GM19395 (cell line): ENCODE data around the gene MPP4.

Source experiments
- ATAC-seq: cut with Tn5 transposase; IDR thresholded peaks from one replicate; pipeline ENCODE4 v1.9.1; 2021; ENCODE audit warnings: mild to moderate bottlenecking, moderate library complexity; ENCODE audit not compliant: unreplicated experiment

Gene MPP4

GRCh38 chr2:201630577-201630976, 67.9 kb downstream of the MPP4 start:
- no peak for ATAC-seq

- no peak for ATAC-seq
These were observed 69.9 kb downstream of the MPP4 start for GRCh38 chr2:201628545-201628944.

GRCh38 chr2:201622306-201622970, 76.0 kb downstream of the MPP4 start:
- no peak for ATAC-seq

- ATAC-seq, result no peak
These were observed 77.0 kb downstream of the MPP4 start for GRCh38 chr2:201621293-201621999.

- no peak for ATAC-seq
These were observed 79.4 kb downstream of the MPP4 start for GRCh38 chr2:201618744-201619662.

GRCh38 chr2:201608021-201608420, 90.4 kb downstream of the MPP4 start:
- no peak for ATAC-seq

GRCh38 chr2:201607568-201607967, 90.9 kb downstream of the MPP4 start:
- no peak for ATAC-seq

GRCh38 chr2:201600906-201601305, 97.5 kb downstream of the MPP4 start:
- no peak for ATAC-seq

GRCh38 chr2:201597397-201597796, 101.0 kb downstream of the MPP4 start:
- no peak for ATAC-seq
